ENCODE results near the gene TMOD2. TPM values are rescaled to one million over a fixed set of nuclear protein-coding genes. Genes with fewer than 3 reads are reported as not detected.

Gene TMOD2
- total RNA-seq = 100 to 1,000 TPM in 1 of 4 donors, 10 to 100 TPM in 3; 41.6 to 113 (median 54.7) TPM

- Histone ChIP-seq H3K4me3 (peak within 1 kb of the TSS; percentile 60 to 92 (median 74)), H3K36me3 (no peaks in the 10 kb centered on the region), H3K27ac (peak within 1 kb of the TSS; percentile 65 to 92 (median 78)), H3K27me3 (no peaks in the 10 kb centered on the region), H3K4me1 (peaks cover 0 to 35% (median 10%) of the 10 kb centered on the region in 4 donors), H3K9me3 (no peaks in the 10 kb centered on the region)
- TF ChIP-seq POLR2A (IDR thresholded peaks at IDR 0.05) = no peak
- TF ChIP-seq EP300 (IDR thresholded peaks at IDR 0.05) = no peak
- TF ChIP-seq CTCF (IDR thresholded peaks at IDR 0.05) = no peak
- no peak for DNase-seq (ENCODE audit: low spot score in 2 of 2)
- WGBS, 2 donors = 5 to 10% methylated on average over 38 to 41 of the region's 65 CpGs
Observed at GRCh38 chr15:51750792-51751696, at the start of gene TMOD2. Gene TMOD2 (plus strand): TSS chr15:51751597. CDS start chr15:51766442, 14,845 bp downstream.

DNA sequence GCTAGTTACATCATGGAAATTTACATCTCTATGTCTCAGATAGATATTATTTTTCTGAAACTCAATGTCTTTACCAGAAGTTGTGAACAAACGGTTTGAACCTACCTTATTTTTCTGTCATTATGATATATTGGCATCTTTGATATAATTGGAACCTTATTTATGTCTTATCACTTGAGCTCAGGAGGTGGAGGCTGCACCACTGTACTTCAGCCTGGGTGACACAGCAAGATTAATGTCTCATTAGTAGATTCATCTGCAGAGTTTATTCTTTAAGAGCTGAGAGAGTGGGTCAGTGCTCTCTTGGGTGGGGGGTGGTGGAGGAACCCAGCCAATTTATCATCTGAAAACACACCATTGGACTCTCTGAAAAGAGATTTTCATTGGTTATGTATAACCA lies 48.7 kb upstream of the TMOD2 start:
- Histone ChIP-seq H3K4me1 (peaks cover 0 to 3% (median under 1%) of the 10 kb centered on the region in 4 donors), H3K27me3 (peaks cover 0 to 7% of the 10 kb centered on the region in 2 donors), H3K9me3 (no peaks in the 10 kb centered on the region), H3K36me3 (no peaks in the 10 kb centered on the region), H3K27ac (no peak overlapping the region), H3K4me3 (no peak overlapping the region)
- TF ChIP-seq CTCF (IDR thresholded peaks at IDR 0.05) (no peak), POLR2A (IDR thresholded peaks at IDR 0.05) (no peak), EP300 (IDR thresholded peaks at IDR 0.05) (no peak)
- no peak for DNase-seq (ENCODE audit: low spot score in 2 of 2)
- 56 to 60% methylated on average over 1 of the region's 1 CpG for WGBS, 2 donors

DNA sequence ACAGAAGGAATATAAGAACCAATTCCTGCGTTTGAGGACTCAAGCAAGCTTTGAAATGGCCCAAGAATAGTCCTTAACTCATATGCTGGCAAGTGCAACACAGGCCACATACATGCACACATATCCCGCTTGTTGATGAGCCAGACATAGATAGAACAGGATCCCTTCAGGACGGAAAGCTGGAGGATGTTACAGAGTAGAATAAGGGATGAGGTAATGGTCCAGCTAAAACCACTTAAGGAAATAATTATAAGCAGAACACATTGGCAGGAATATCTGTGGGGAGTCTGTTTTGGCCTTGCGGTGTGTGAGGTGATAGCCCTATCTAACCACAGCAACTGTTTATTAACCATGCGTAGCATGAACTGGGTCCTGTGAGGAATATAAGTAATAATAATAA lies 45.1 kb upstream of the TMOD2 start:
- no peak overlapping the region for H3K27ac ChIP-seq
- no peaks in the 10 kb centered on the region for H3K27me3 ChIP-seq
- no peak overlapping the region for H3K4me3 ChIP-seq
- TF ChIP-seq POLR2A (IDR thresholded peaks at IDR 0.05) = no peak
- no peak for TF ChIP-seq CTCF (IDR thresholded peaks at IDR 0.05)
- TF ChIP-seq EP300 (IDR thresholded peaks at IDR 0.05) = no peak
- no peak for DNase-seq (ENCODE audit: low spot score in 2 of 2)
- H3K9me3 ChIP-seq = no peaks in the 10 kb centered on the region
- H3K36me3 ChIP-seq = no peaks in the 10 kb centered on the region
- WGBS, 2 donors = 69 to 73% methylated on average over 5 of the region's 5 CpGs
- peaks cover 0 to 11% (median 2%) of the 10 kb centered on the region in 4 donors for H3K4me1 ChIP-seq

DNA sequence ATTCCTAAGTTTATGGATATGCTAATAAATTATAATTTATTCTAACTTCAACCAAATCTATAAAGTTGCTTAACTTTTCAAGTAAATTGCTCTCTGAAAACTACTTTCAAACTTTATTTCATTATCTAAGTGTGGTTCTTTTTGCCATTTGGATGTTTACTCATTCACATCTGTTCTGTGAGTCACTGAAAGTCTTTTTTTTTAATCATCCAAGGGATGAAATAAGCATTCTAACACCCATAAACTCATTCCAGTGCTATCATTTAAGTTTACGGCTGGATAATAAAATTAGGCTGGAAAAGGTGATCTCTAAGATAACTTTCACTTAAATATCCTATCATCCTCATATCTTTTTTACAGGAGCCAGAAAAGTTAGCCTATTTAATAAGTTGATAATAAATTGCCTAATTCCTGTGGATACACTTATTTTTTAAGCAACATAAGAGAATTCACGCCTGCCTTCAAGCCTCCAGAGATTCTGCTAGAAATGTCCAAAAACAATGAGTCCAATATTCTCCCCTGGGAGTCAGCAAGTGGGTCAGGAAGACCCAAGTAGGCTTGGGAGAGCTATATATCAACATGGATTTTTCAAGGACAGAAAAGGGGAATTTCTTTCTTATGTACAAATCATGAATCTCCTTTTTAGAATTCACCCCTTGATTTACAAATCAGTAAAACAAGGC lies 44.3 kb upstream of the TMOD2 start:
- H3K27ac ChIP-seq = peak overlapping the region in 1 of 4 donors; percentile 65
- no peaks in the 10 kb centered on the region for H3K36me3 ChIP-seq
- TF ChIP-seq CTCF (IDR thresholded peaks at IDR 0.05) (no peak), POLR2A (IDR thresholded peaks at IDR 0.05) (no peak), EP300 (IDR thresholded peaks at IDR 0.05) (no peak)
- no peak overlapping the region for H3K4me3 ChIP-seq
- no peak for DNase-seq (ENCODE audit: low spot score in 2 of 2)
- H3K9me3 ChIP-seq = no peaks in the 10 kb centered on the region
- H3K4me1 ChIP-seq = peaks cover 0 to 11% (median 2%) of the 10 kb centered on the region in 4 donors
- 75 to 80% methylated on average over 2 of the region's 2 CpGs for WGBS, 2 donors
- H3K27me3 ChIP-seq = no peaks in the 10 kb centered on the region

GRCh38 chr15:51708013-51708412 lies 43.4 kb upstream of the TMOD2 start:
- Histone ChIP-seq H3K27ac (peak overlapping the region in 1 of 4 donors; percentile 65), H3K4me1 (peaks cover 0 to 11% (median 2%) of the 10 kb centered on the region in 4 donors), H3K36me3 (no peaks in the 10 kb centered on the region), H3K4me3 (no peak overlapping the region), H3K9me3 (no peaks in the 10 kb centered on the region), H3K27me3 (no peaks in the 10 kb centered on the region)
- TF ChIP-seq CTCF (IDR thresholded peaks at IDR 0.05) (no peak), POLR2A (IDR thresholded peaks at IDR 0.05) (no peak), EP300 (IDR thresholded peaks at IDR 0.05) (no peak)
- DNase-seq (ENCODE audit: low spot score in 2 of 2) = no peak
- WGBS, 2 donors = 41 to 48% methylated on average over 5 of the region's 5 CpGs
